Hypothalamus (tissue), 51 donors: Measurements from ENCODE around the gene PHF5A.

ENCODE experiments used
- DNase-seq, 51 donors: peaks; one replicate each; lab custom pipeline; 2025; lab: John Stamatoyannopoulos, UW

Gene PHF5A, protein sequence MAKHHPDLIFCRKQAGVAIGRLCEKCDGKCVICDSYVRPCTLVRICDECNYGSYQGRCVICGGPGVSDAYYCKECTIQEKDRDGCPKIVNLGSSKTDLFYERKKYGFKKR

GRCh38 chr22:41468381-41469217, at the start of gene PHF5A, which contains the start of gene ACO2:
TSS of gene PHF5A (minus strand) at chr22:41468692. CDS start at chr22:41468653, 39 bp downstream.
TSS of gene ACO2 (plus strand) at chr22:41469117. CDS start at chr22:41469147, 30 bp downstream.
- peak; percentile 88 to 100 (median 96) for DNase-seq

- DNase-seq, result no peak
These were observed 49.5 kb upstream of the PHF5A start for GRCh38 chr22:41518048-41518347.

DNA sequence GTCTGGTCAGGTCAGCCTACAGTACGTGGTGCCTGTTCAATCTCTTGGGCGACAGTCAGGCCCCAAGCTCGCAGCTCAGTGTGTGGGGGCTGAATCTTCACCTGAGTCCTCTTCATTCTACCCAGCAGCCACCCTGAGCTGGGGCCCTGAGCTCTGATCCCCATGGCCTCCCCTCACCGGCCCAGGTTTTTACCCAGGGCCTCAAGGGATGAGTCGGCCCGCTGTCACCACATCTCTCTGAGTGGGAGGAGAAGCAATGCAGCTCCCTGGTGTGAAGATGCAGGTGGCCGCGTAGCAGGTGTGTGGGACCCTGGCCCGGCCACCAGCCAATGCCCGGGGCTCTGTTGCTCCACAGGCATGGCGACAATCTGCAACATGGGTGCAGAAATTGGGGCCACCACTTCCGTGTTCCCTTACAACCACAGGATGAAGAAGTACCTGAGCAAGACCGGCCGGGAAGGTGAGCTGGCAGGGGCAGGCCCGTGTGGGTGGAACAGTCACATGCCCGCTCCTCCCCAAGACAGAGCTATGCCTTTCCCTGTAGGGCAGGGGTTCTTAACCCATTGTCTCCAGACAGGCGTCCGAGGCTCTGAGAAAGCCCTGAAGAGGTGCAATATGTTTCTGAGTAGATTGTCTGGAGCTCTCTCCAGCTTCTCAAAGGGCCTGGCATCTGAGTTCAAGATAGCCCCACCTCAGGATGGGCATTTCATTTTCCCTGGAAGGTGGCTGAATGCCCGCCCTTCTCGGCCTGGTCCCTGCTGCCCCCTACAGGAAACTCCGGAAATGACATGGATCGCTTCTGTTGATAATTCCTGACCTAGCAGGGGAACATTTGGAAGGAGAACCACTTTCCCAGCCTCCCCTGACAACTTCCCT, 48.9 kb upstream of the PHF5A start:
- peak in 47 of 51 donors; percentile 29 to 92 (median 67) for DNase-seq

DNA sequence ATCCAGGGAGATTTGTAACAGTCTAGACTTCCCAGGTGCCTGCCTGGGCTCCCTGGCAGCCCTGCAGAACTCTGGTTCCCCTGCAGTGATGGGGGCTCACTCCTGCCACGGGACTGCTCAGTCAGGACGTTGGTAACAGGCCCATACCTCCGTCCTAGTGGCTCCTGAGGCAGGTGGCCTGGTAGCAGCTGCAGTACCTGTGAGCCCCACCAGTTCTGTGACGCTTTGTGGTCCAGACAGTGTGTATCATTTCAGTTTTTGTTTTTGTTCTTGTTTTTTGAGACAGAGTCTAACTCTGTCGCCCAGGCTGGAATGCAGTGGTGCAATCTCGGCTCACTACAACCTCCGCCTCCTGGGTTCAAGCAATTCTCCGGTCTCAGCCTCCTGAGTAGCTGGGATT, 48.0 kb upstream of the PHF5A start:
- no peak for DNase-seq

GRCh38 chr22:41513391-41513790, 44.9 kb upstream of the PHF5A start:
- DNase-seq, result peak in 26 of 51 donors; percentile 27 to 79 (median 50)

GRCh38 chr22:41512421-41513194, 44.1 kb upstream of the PHF5A start:
- DNase-seq, result peak in 3 of 51 donors; percentile 15 to 54 (median 23)

DNA sequence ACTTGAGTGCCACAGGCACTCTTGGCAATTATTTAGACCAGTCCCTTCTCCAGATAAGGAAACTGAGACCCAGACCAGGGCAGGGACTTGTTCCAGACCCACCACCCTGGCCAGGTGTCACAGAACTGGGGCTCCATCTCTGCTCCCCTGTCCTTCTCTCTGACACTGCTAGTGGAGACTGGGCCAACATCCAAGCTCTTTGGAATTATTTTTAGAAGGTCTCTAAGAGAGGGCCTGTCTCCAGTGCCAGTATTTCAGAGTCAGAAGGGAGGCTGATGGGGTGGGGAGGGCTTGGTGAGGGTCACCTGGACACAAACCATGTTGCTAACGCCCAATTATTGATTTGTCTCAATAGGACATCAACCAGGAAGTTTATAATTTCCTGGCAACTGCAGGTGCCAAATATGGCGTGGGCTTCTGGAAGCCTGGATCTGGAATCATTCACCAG, 43.1 kb upstream of the PHF5A start:
- no peak for DNase-seq

- DNase-seq, result peak in 49 of 51 donors; percentile 40 to 96 (median 80)
These were observed 40.3 kb upstream of the PHF5A start for GRCh38 chr22:41508770-41509170.

GRCh38 chr22:41507330-41508063, 39.0 kb upstream of the PHF5A start:
- no peak for DNase-seq

DNA sequence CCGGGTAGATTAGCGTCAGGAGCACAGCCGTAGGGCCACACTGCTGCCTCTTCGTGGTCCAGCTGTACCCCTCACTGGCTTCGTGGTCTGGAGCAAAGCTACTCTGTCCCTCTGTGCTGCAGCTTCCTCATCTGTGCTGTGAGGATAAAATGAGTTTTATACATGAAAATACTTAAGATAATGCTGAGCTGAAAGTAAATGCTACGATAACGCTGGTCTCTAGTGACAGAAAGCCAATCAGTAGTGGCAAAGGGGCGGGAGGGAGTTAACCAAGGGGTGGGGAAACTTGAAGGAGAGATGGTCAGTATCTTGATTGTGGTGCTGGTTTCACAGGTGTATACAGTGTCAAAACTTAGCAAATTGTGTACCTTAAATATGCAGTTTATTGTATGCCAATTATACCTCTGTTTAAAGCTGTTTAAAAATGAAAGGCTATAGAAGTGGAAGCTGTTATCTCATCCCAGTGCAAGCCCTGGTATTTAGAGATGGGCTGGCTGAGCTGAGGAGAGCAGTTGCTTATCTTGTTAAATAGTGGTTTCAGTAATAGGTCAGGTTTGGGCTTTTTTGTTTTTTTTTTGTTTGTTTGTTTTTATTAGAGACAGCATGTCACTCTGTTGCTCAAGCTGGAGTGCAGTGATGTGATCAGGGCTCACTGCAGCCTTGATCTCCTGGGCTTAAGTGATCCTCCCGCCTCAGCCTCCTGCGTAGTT, 37.2 kb upstream of the PHF5A start:
- no peak for DNase-seq

DNA sequence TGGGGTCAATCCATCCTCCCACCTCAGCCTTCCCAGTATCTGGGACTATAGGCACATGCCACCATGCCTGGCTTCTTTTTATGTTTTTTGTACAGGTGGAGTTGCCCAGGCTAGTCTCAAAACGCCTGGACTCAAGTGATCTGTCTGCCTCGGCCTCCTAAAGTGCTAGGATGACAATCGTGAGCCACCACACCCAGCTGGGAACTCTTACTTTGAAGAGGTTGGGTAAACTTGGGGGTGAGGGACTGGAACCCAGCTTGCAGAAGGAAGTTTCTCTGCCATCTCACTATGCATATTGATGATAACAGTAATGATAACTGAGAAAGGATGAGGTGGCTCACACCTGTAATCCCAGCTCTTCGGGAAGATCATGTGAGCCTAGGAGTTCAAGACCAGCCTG, 36.3 kb upstream of the PHF5A start:
- DNase-seq, result no peak

GRCh38 chr22:41504397-41504796, 35.9 kb upstream of the PHF5A start:
- DNase-seq, result peak in 2 of 51 donors; percentile 11 to 31

GRCh38 chr22:41501209-41501608, 32.7 kb upstream of the PHF5A start:
- peak in 10 of 51 donors; percentile 13 to 32 (median 20) for DNase-seq

- no peak for DNase-seq
These were observed 31.8 kb upstream of the PHF5A start for GRCh38 chr22:41500303-41500702.

- no peak for DNase-seq
These were observed 31.3 kb upstream of the PHF5A start for GRCh38 chr22:41499624-41500280.

GRCh38 chr22:41498303-41498835, 29.9 kb upstream of the PHF5A start:
- DNase-seq, result no peak

DNA sequence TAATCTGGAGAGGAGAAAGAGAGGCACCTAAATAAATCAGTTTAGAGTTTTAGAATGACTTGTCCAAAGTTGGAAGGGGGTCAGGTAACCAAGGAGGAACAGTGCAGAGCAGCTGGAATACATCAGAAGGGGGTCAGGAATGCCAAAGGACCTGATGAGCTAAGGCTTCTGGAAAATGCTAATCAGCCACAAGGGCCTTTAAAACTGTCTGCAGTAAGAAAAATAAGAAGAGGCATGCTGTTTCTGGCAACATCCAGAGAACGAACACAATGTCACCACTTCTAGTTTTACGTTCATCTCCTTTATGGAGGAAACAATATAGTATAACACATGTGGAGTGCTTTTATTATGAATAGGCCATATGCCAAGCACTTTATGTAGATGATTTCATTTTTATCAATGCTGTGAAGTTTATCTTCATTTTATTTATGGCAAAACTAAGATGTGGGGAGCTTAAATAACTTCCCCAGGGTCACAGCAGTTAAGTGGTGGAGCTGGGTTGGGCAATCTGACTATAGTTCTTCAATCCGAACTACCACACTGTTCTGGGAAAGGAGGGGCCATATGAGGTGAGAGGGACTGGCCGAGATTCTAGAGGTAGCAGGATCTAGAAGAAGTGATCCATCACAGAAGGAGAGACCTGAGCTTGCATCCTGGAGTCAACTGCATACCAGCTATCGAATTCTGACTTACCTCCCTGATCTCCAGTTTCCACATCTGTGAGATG, 23.0 kb upstream of the PHF5A start:
- DNase-seq, result no peak
